Cardiac fibroblast (primary cell): ENCODE results near the gene NELFA.
A peak's percentile ranks its signal among the peaks of the same experiment; 100 is the strongest.

ENCODE experiments used
- DNase-seq, 2 donors: peaks; one replicate each; pipeline versions ENCODE4 v3.0.0 to v3.0.0-alpha.2; 2010; ENCODE audit warnings: low read depth in 2 of 2
- H3K4me3 ChIP-seq, 2 donors: replicated peaks in 1 of 2; 1 replicate in 1 of 2; 2 replicates in 1 of 2; pipeline ENCODE4 v1.5.1; 2011; ENCODE audit warnings: low read depth in 2 of 2, low read length in 2 of 2, mild to moderate bottlenecking in 2 of 2, moderate library complexity in 1 of 2
- TF ChIP-seq, protein P1 (sequence below): IDR thresholded peaks from one replicate; pipeline ENCODE4 v1.5.1; 2011; ENCODE audit warnings: low read depth, mild to moderate bottlenecking, low read length, inconsistent platforms

NELFA gene

GRCh38 chr4:2044542-2045517 is 36.1 kb upstream of the NELFA start:
- TF ChIP-seq, protein P1, sequence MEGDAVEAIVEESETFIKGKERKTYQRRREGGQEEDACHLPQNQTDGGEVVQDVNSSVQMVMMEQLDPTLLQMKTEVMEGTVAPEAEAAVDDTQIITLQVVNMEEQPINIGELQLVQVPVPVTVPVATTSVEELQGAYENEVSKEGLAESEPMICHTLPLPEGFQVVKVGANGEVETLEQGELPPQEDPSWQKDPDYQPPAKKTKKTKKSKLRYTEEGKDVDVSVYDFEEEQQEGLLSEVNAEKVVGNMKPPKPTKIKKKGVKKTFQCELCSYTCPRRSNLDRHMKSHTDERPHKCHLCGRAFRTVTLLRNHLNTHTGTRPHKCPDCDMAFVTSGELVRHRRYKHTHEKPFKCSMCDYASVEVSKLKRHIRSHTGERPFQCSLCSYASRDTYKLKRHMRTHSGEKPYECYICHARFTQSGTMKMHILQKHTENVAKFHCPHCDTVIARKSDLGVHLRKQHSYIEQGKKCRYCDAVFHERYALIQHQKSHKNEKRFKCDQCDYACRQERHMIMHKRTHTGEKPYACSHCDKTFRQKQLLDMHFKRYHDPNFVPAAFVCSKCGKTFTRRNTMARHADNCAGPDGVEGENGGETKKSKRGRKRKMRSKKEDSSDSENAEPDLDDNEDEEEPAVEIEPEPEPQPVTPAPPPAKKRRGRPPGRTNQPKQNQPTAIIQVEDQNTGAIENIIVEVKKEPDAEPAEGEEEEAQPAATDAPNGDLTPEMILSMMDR = no peak
- H3K4me3 ChIP-seq = no peak overlapping the region
- no peak for DNase-seq

GRCh38 chr4:2044119-2044485 is 35.3 kb upstream of the NELFA start:
- H3K4me3 ChIP-seq = no peak overlapping the region
- TF ChIP-seq, protein P1 = no peak
- no peak for DNase-seq

- TF ChIP-seq, protein P1 = no peak
- no peak for DNase-seq
- no peak overlapping the region for H3K4me3 ChIP-seq
These were observed 34.8 kb upstream of the NELFA start for GRCh38 chr4:2043396-2044118.

DNA sequence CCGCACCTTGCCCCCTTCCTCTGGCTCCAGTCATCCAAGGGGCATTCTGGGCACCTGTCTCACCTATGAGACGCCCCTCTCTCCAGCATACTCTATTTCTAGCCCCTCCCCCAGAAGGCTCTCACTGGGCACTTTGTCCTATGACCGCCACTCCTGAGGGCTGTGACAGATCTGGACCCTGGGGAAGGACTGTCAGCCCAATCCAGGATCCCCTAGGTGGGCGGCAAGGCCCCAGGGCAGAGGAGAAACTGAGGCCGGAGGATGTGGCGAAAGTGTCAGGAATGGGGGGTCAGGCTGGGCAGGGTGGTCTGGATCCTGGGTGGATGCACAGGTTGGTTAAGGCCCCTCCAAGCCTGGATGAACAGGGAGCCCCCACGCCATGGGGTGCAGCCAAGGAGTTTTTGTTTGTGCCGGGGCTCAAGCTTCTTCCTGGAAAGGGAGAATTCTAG is 34.2 kb upstream of the NELFA start:
- no peak for DNase-seq
- peak overlapping the region; percentile 43 to 82 for H3K4me3 ChIP-seq
- TF ChIP-seq, protein P1 = no peak

- H3K4me3 ChIP-seq = peak overlapping the region; percentile 78 to 82
- no peak for DNase-seq
- TF ChIP-seq, protein P1 = no peak
These were observed 33.6 kb upstream of the NELFA start for GRCh38 chr4:2042204-2042946.

DNA sequence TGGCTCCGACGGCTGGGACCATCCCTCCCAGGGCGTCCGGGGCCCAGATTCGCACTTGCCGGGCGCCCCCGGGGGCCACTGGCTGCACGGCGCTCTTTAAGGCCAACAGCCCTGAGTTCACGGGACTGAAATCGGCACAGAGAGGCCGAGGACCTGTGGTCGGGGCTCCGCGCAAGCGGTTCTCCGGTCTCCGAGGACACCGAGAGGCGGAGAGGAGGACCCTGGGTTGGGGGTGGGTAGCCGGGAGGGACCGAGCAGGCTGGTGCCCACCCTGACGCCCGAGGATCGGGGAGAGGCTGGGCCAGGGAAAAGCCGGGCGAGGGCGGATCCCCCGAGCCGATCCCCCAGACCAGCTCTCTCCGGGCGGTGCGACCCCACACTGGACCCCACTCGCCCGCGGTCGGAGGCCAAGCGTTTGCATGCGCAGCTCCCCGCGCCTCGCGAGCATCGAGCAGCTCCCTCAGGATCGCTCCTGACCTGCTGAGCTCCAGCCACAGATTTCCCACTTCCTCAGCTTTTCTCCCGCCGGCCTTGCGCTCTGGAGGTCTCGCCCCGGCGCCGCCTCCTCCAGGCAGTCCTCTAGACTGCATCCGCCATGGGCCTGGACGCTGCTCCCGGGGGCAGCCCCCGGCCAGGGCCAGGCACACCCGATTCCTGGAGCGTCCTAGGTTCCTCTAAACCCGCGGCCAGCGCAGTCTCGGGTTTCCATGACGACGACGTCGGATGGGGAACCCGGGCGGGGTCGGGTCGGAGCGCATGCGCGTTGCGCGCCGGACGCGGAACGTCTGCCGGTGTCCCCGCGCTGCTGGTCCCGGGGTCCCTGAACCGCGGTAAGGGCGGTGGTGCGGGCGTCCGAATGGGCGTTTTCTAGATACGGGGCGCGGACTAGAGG is 32.7 kb upstream of the NELFA start:
- H3K4me3 ChIP-seq = peak overlapping the region; percentile 78 to 82
- peak; percentile 78 to 80 for DNase-seq
- TF ChIP-seq, protein P1 = no peak
